ENCODE data around the gene SLC26A3. TPM values are rescaled to one million over a fixed set of nuclear protein-coding genes. Genes with fewer than 3 reads are reported as not detected.

The SLC26A3 gene
- total RNA-seq, 1 donor from 2014 or later: not detected

GRCh38 chr7:107767391-107767790, 35.6 kb downstream of the SLC26A3 start:
- Mint-ChIP-seq H3K27me3 (no peaks in the 10 kb centered on the region), H3K36me3 (ENCODE audit: low read depth) (peaks cover 3% of the 10 kb centered on the region), H3K27ac (no peak overlapping the region), H3K4me3 (no peak overlapping the region), H3K9me3 (no peaks in the 10 kb centered on the region), H3K4me1 (peaks cover 22% of the 10 kb centered on the region)
- intact Hi-C loops (cut with micrococcal nuclease): no loop called here
- no peak for DNase-seq

DNA sequence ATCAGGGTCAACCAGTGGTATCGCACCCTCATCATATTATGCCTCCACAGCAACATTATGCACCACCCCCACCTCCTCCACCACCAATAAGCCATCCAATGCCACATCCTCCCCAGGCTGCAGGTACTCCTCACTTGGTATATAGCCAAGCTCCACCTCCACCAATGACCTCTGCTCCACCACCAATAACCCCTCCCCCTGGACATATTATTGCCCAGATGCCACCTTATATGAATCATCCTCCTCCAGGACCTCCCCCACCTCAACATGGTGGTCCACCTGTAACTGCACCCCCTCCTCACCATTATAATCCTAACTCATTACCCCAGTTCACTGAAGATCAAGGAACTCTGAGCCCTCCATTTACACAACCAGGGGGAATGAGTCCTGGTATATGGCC, 44.4 kb downstream of the SLC26A3 start:
- H3K4me1 Mint-ChIP-seq: peaks cover 7% of the 10 kb centered on the region
- intact Hi-C loops (cut with micrococcal nuclease): no loop called here
- H3K9me3 Mint-ChIP-seq: no peaks in the 10 kb centered on the region
- no peak for DNase-seq
- no peak overlapping the region for H3K4me3 Mint-ChIP-seq
- H3K27me3 Mint-ChIP-seq: no peaks in the 10 kb centered on the region
- no peak overlapping the region for H3K27ac Mint-ChIP-seq
- peaks cover 51% of the 10 kb centered on the region for H3K36me3 Mint-ChIP-seq (ENCODE audit: low read depth)

- Mint-ChIP-seq H3K4me1 (peaks cover 21% of the 10 kb centered on the region), H3K4me3 (no peak overlapping the region), H3K27ac (peak overlapping the region; percentile 34), H3K27me3 (no peaks in the 10 kb centered on the region), H3K36me3 (ENCODE audit: low read depth) (peaks cover 67% of the 10 kb centered on the region), H3K9me3 (no peaks in the 10 kb centered on the region)
- intact Hi-C loops (cut with micrococcal nuclease): no loop called here
- no peak for DNase-seq
Observed at GRCh38 chr7:107754642-107755041, 48.4 kb downstream of the SLC26A3 start.

- intact Hi-C loops (cut with micrococcal nuclease): no loop called here
- DNase-seq: no peak
- H3K4me1 Mint-ChIP-seq: peaks cover 21% of the 10 kb centered on the region
- H3K4me3 Mint-ChIP-seq: no peak overlapping the region
- no peaks in the 10 kb centered on the region for H3K27me3 Mint-ChIP-seq
- H3K9me3 Mint-ChIP-seq: no peaks in the 10 kb centered on the region
- H3K27ac Mint-ChIP-seq: no peak overlapping the region
- peaks cover 43% of the 10 kb centered on the region for H3K36me3 Mint-ChIP-seq (ENCODE audit: low read depth)
Observed at GRCh38 chr7:107751113-107751512, 51.9 kb downstream of the SLC26A3 start.

- Mint-ChIP-seq H3K36me3 (ENCODE audit: low read depth) (peaks cover 23% of the 10 kb centered on the region), H3K27ac (peak overlapping the region; percentile 31), H3K9me3 (no peaks in the 10 kb centered on the region), H3K4me3 (peak overlapping the region; percentile 91), H3K27me3 (no peaks in the 10 kb centered on the region), H3K4me1 (peaks cover 31% of the 10 kb centered on the region)
- DNase-seq: no peak
- intact Hi-C loops (cut with micrococcal nuclease): loop anchor here (10.0 kb wide), 1 partner anchor 819 kb away; the partner anchor contains the start of genes DNAJB9 and THAP5
Observed at GRCh38 chr7:107746006-107746405, 57.0 kb downstream of the SLC26A3 start.

DNA sequence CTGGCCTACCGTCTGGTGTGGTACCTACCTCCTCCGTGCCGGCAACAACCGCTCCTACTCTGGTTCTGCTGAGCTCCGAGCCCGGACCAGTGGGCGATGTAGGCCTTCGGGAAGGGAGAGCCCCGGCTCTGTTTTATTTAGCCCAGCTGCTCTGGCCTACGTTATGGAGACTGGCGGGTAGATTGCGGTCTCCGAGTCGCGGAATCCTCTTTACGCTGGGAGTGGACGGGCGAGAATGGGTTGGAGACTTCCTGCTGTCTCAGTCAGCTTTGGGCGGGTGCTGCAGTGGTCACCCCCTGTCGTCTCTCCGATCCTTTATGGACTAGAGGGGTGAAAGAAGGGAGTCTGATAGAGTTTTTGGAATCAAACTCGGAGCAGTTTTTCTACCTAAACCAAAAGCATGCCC, 58.7 kb downstream of the SLC26A3 start:
- H3K27me3 Mint-ChIP-seq: peaks cover under 1% of the 10 kb centered on the region
- no peak for DNase-seq
- peak overlapping the region; percentile 91 for H3K4me3 Mint-ChIP-seq
- no peaks in the 10 kb centered on the region for H3K9me3 Mint-ChIP-seq
- H3K36me3 Mint-ChIP-seq (ENCODE audit: low read depth): peaks cover 13% of the 10 kb centered on the region
- H3K27ac Mint-ChIP-seq: peak overlapping the region; percentile 99
- H3K4me1 Mint-ChIP-seq: peaks cover 25% of the 10 kb centered on the region
- intact Hi-C loops (cut with micrococcal nuclease): loop anchor here (1.0 to 10.0 kb wide), 7 partner anchors 82 to 1632 kb away; partner anchors contain the start of genes BCAP29, DNAJB9, SLC26A4 and SYPL1

- peak within 1 kb of the TSS; percentile 91 for H3K4me3 Mint-ChIP-seq
- DNase-seq: peak; percentile 100
- H3K9me3 Mint-ChIP-seq: no peaks in the 10 kb centered on the region
- H3K4me1 Mint-ChIP-seq: peaks cover 25% of the 10 kb centered on the region
- peaks cover 1% of the 10 kb centered on the region for H3K27me3 Mint-ChIP-seq
- peaks cover 11% of the 10 kb centered on the region for H3K36me3 Mint-ChIP-seq (ENCODE audit: low read depth)
- intact Hi-C loops (cut with micrococcal nuclease): loop anchor here (1.0 to 10.0 kb wide), 12 partner anchors 72 to 1631 kb away; partner anchors contain the start of genes BCAP29, DLD, DNAJB9 and SLC26A4
- H3K27ac Mint-ChIP-seq: peak within 1 kb of the TSS; percentile 99
Observed at GRCh38 chr7:107743567-107744344, 59.3 kb downstream of the SLC26A3 start, which contains the start of gene CBLL1. TSS of gene CBLL1 (plus strand) at chr7:107744142. CDS start at chr7:107744164, 22 bp downstream.

- Mint-ChIP-seq H3K4me1 (peaks cover 25% of the 10 kb centered on the region), H3K9me3 (no peaks in the 10 kb centered on the region), H3K27me3 (peaks cover 1% of the 10 kb centered on the region), H3K27ac (peak overlapping the region; percentile 99), H3K4me3 (peak overlapping the region; percentile 91), H3K36me3 (ENCODE audit: low read depth) (peaks cover 11% of the 10 kb centered on the region)
- no peak for DNase-seq
- intact Hi-C loops (cut with micrococcal nuclease): loop anchor here (1.0 to 10.0 kb wide), 10 partner anchors 72 to 1631 kb away; partner anchors contain the start of genes BCAP29, DLD, DNAJB9 and SLC26A4
Observed at GRCh38 chr7:107742678-107743566, 60.1 kb downstream of the SLC26A3 start.

DNA sequence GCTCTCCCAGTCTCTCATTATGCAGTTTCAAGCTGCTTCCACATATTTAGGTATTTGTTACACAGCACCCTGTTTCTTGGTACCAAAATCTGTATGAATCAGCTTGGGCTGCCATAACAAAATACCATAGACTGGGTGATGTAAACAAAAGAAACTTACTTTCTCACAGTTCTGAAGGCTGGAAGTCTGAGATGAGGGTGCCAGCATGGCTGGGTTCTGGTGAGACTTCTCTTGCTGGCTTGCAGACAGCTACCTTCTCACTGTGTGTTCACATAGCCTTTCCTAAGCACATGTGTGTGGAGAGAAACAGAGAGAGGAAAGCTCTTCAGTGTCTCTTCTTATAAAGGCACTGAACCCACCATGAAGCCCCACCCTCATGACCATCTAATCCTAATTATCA, 74.7 kb downstream of the SLC26A3 start:
- Mint-ChIP-seq H3K27ac (no peak overlapping the region), H3K27me3 (peaks cover 27% of the 10 kb centered on the region), H3K4me1 (no peaks in the 10 kb centered on the region), H3K36me3 (ENCODE audit: low read depth) (no peaks in the 10 kb centered on the region), H3K4me3 (no peak overlapping the region), H3K9me3 (no peaks in the 10 kb centered on the region)
- intact Hi-C loops (cut with micrococcal nuclease): loop anchor here (5.0 to 10.0 kb wide), 4 partner anchors 149 to 933 kb away; partner anchors contain the start of genes COG5 and DUS4L
- DNase-seq: no peak

DNA sequence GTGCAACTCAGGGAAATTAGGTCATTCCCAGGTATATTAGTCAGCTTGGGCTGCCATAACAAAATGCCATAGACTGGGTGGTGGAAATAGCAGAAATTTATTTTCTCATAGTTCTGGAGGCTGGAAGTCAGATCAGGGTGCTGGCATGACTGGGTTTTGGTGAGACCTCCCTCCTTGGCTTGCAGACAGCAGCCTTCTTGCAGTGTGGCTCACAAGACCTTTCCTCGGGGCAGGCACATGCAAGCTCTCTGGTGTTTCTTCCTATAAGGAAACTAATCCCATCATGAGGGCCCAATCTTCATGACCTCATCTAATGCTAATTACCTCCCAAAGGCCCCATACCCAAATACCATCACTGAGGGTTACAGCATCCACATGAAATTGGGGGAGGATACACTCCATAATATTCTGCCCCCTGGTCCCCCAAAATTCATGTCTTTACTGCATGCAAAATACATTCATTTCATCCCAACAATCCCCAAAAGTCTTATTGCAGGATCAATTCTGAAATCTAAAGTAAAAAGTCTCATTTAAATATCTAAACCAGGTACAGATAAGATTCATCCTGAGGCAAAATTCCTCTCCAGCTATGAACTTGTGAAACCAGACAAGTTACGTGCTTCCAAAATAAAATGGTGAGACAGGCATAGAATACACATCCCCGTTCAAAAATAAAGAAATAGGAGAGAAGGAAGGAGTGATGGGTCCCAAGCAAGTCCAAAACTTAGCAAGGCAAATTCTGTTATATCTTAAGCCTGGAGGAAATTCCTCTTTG, 76.5 kb downstream of the SLC26A3 start:
- Mint-ChIP-seq H3K4me3 (no peak overlapping the region), H3K27ac (no peak overlapping the region), H3K27me3 (peaks cover 27% of the 10 kb centered on the region), H3K4me1 (no peaks in the 10 kb centered on the region), H3K36me3 (ENCODE audit: low read depth) (no peaks in the 10 kb centered on the region), H3K9me3 (no peaks in the 10 kb centered on the region)
- peak; percentile 36 for DNase-seq
- intact Hi-C loops (cut with micrococcal nuclease): loop anchor here (5.0 to 10.0 kb wide), 4 partner anchors 151 to 932 kb away; partner anchors contain the start of genes COG5 and DUS4L

DNA sequence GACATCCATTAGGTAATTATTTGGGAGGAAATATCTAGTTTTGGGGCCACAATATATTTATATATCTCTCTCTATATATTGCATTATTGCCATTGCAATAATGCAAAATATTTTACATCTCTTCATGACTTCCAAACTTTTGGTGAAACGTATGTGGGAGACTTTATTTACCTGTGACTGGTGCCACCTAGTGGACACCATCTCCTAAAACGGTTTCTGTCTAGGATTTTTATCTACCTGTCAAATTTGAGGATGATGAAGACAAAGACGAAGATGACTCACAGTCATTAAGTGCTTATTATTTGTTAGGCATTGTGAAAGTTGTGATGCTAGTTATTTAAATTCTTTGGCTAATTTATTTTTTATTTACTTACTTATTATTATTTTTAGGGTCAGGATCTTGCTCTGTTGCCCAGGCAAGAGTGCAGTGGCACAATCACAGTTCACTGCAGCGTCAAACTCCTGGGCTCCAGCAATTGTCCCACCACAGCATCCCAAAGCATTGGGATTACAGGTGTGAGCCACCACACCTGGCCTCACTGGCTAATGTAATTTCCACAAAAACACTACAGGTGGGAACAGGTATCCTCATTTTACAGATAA, 77.8 kb downstream of the SLC26A3 start:
- Mint-ChIP-seq H3K27ac (no peak overlapping the region), H3K27me3 (peaks cover 30% of the 10 kb centered on the region), H3K36me3 (ENCODE audit: low read depth) (no peaks in the 10 kb centered on the region), H3K4me3 (no peak overlapping the region), H3K9me3 (no peaks in the 10 kb centered on the region), H3K4me1 (no peaks in the 10 kb centered on the region)
- intact Hi-C loops (cut with micrococcal nuclease): loop anchor here (1.0 to 10.0 kb wide), 7 partner anchors 145 to 930 kb away; partner anchors contain the start of genes BCAP29, COG5 and DUS4L
- peak; percentile 84 for DNase-seq

- DNase-seq: no peak
- no peak overlapping the region for H3K4me3 Mint-ChIP-seq
- no peak overlapping the region for H3K27ac Mint-ChIP-seq
- peaks cover 3% of the 10 kb centered on the region for H3K4me1 Mint-ChIP-seq
- intact Hi-C loops (cut with micrococcal nuclease): loop anchor here (10.0 kb wide), 2 partner anchors 518 to 928 kb away; no protein-coding TSS in a partner anchor
- no peaks in the 10 kb centered on the region for H3K36me3 Mint-ChIP-seq (ENCODE audit: low read depth)
- H3K9me3 Mint-ChIP-seq: no peaks in the 10 kb centered on the region
- peaks cover 22% of the 10 kb centered on the region for H3K27me3 Mint-ChIP-seq
Observed at GRCh38 chr7:107723255-107723654, 79.8 kb downstream of the SLC26A3 start.
